GM21576 (cell line): ENCODE data around the gene IL12RB2.

Source experiments
- ATAC-seq: cut with Tn5 transposase; IDR thresholded peaks from one replicate; pipeline ENCODE4 v1.9.1; 2021; ENCODE audit warnings: mild to moderate bottlenecking, moderate library complexity; ENCODE audit not compliant: unreplicated experiment

Gene IL12RB2

GRCh38 chr1:67308136-67308535 lies 463 bp downstream of the IL12RB2 start:
- no peak for ATAC-seq

DNA sequence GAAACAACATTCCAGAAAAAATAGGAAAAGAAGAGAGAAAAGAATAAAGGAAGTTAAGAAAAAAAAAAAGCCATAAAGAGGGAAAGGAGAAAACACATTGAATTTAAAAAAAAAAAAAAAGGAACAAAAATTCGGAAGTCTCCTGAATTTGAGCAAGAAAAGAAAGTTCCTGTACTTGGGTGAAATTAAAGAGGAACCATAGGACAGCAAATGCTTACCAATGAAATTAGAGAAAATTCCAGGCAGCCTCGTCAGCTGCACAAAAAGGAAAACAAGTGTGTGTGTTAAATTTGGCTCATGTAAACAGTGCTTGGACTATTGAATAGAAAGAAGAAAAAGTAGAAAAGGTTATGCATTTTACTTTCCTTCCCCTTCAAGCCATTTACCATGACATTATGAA lies 4.9 kb downstream of the IL12RB2 start:
- ATAC-seq, result no peak

- no peak for ATAC-seq
Measured at GRCh38 chr1:67313934-67314671, 6.4 kb downstream of the IL12RB2 start.

DNA sequence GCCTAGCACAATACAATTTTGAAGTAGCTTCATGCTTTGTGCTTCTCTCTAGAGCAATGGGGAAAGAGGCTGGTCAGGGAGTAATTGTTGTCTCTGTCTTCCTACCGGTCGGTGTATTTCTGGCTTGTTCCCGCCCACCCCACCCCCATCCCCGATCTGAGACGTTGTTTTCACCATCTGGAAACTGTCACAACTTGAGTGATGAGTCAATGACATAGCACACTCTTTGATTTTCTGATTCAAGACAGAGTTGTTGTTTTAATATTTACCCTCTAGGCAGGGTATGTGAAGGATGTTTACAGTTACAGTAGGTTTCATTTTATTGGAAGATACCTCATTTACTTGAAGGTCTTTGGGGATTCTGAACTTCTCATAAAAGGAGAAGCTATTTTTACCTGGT lies 7.0 kb downstream of the IL12RB2 start:
- ATAC-seq, result no peak

DNA sequence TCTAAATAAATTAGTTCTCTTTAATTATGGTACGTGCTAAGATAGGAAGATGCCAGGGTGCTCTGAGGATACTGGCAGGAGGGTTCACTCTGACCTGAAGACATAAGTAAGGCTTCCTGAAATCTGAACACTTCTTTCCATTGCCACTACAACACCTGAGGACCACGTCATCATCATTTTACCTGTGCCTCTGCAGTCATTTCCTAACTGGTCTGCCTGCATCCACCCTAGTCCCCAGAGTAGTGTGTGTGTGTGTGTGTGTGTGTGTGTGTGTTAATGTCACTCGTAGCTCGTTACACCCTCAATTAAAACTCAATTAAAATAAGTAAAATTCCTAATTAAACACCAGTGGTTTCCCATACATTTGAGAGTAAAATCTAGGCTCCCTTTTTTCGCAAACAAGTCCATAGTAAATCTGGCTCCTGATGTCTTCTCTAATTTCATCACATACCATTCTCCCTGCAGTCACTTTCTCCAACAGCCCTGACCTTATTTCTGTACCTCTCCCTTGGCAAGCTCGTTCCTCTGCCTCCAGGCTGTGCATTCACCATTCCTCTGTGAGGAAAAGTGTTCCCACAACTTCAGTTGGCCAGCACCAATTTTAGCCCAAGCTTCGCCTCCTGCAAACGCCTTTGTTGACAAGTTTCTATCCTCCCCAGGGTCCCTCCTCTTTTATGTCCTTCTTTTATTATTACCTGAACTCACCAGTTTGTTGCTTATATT lies 8.7 kb downstream of the IL12RB2 start:
- ATAC-seq, result no peak

DNA sequence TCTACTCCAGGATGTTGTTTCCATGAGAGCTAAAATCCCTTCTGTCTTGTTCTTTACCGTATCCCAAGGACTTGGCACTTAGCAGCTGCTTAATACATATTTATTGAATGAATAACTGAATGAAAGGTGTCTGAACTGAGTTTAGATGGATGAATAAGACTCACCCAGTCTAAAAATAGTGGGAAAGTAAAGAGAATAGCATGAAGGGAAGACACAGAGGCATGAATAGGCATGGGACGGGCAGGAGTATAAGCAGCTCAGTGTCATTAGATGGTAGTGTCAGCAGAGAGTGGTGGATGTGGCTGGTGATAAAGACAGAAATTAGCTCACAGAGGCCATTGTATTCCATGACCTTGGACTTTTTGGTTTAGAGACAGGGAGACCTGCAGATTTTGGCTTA lies 9.2 kb downstream of the IL12RB2 start:
- no peak for ATAC-seq

- ATAC-seq, result no peak
Measured at GRCh38 chr1:67317803-67318202, 10.1 kb downstream of the IL12RB2 start.

- no peak for ATAC-seq
Measured at GRCh38 chr1:67322442-67322841, 14.8 kb downstream of the IL12RB2 start.

- no peak for ATAC-seq
Measured at GRCh38 chr1:67323087-67323486, 15.4 kb downstream of the IL12RB2 start.

GRCh38 chr1:67324068-67324467 lies 16.4 kb downstream of the IL12RB2 start:
- no peak for ATAC-seq

- no peak for ATAC-seq
Measured at GRCh38 chr1:67327864-67328466, 20.3 kb downstream of the IL12RB2 start.

- ATAC-seq, result peak; percentile 91
Measured at GRCh38 chr1:67332653-67333529, 25.2 kb downstream of the IL12RB2 start.

DNA sequence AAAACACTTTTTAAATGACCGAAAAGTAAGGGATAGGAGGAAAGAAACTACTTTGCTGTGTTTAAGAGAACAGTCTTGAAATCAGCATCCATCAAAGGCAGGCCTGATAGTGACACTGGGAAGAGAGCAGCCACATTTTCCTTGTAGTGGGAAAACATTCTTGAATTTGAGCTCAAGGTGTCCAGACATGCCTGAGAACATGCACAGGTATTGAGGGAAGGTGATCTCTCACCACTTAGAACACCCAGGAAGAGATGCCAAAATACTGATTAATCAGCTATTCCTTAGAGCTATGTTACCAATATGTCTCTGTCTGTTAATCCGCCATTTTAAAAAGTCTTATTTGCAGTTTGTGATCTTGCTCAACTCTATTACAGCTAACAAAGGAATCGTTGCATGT lies 25.9 kb downstream of the IL12RB2 start:
- no peak for ATAC-seq

- no peak for ATAC-seq
Measured at GRCh38 chr1:67335411-67335810, 27.7 kb downstream of the IL12RB2 start.

GRCh38 chr1:67336157-67336556 lies 28.5 kb downstream of the IL12RB2 start:
- no peak for ATAC-seq

- ATAC-seq, result no peak
Measured at GRCh38 chr1:67336783-67337182, 29.1 kb downstream of the IL12RB2 start.

DNA sequence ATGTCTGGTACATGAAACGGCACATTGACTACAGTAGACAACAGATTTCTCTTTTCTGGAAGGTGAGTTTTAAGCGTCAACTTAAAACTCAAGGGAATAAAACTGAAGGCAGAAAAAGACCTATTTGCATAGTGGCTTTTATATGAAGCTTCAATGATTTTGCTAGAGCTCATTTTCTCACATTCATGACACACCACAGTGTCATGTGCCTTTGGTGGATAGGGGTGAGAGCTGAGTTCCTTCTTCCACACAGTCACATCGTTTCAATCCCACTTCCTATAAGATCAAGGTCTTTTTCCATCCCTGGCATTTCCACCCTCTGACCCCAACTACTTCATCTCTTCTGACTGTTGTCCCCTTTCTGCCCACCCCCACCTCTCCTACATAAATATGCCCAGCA lies 31.0 kb downstream of the IL12RB2 start:
- ATAC-seq, result peak; percentile 40

GRCh38 chr1:67339623-67340343 lies 32.1 kb downstream of the IL12RB2 start:
- peak; percentile 38 for ATAC-seq

DNA sequence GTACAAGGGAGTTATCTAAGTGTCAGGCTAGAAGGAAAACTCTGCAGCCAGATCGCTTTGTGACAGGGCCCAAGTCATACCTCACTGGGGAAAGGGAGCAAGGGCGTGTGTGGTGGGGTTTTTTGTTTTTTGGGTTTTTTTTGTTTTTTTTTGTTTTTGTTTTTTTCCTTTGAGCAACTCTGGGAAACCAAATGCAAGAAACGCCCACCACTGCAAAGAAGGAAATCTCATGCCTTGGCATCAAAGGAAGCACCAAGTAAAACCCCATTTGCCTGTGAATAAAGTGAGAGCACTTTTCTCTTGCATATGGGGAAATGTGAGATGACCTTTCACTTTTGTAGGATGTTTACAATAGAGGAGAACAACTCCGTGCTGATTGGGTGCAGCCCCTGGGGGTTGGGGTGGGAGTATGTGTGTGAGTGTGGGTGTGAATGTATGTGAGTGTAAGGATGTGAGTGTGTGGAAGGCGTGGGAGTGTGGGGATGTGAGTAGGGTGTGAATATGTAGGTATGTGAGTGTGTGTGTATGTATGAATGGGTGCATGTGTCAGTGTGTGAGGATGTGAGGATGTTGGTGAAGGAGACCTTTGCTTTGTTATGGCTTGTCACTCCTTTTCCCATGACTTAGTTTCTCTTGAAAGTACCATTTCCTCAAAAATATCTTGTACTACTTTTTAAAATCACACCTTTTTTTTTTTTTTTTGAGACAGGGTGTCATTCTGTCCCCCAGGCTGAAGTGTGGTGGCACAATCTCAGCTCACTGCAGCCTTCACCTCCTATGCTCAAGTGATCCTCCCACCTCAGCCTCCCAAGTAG lies 34.6 kb downstream of the IL12RB2 start:
- ATAC-seq, result no peak

GRCh38 chr1:67345556-67345955 lies 37.9 kb downstream of the IL12RB2 start:
- no peak for ATAC-seq
